ENCODE data around the gene MYL12A. TPM values are rescaled to one million over a fixed set of nuclear protein-coding genes. Genes with fewer than 3 reads are reported as not detected.

Gene MYL12A
- polyA plus RNA-seq, 1 donor: 280 TPM

GRCh38 chr18:3252843-3253242 lies 5.2 kb downstream of the MYL12A start:
- H3K9me3 ChIP-seq (ENCODE audit: control insufficient read depth, low read depth, low read length): no peaks in the 10 kb centered on the region
- no peaks in the 10 kb centered on the region for H3K27me3 ChIP-seq (ENCODE audit: control insufficient read depth, insufficient read depth, low read length)
- no CpG with 5 or more reads among the region's 1 CpG for WGBS (ENCODE audit: insufficient coverage, low lambda C conversion rate)
- H3K36me3 ChIP-seq (ENCODE audit: control insufficient read depth, insufficient read depth, low read length): peaks cover 47% of the 10 kb centered on the region
- peaks cover 5% of the 10 kb centered on the region for H3K4me1 ChIP-seq (ENCODE audit: control insufficient read depth, insufficient read depth, low read length)
- no peak overlapping the region for H3K27ac ChIP-seq (ENCODE audit: low read length)
- H3K4me3 ChIP-seq (ENCODE audit: low read length): no peak overlapping the region
- DNase-seq: no peak

GRCh38 chr18:3254725-3255124 lies 7.1 kb downstream of the MYL12A start:
- H3K4me1 ChIP-seq (ENCODE audit: control insufficient read depth, insufficient read depth, low read length): no peaks in the 10 kb centered on the region

GRCh38 chr18:3255611-3256165 lies 8.1 kb downstream of the MYL12A start:
- Histone ChIP-seq H3K9me3 (ENCODE audit: control insufficient read depth, low read depth, low read length) (no peaks in the 10 kb centered on the region), H3K4me3 (ENCODE audit: low read length) (no peak overlapping the region), H3K36me3 (ENCODE audit: control insufficient read depth, insufficient read depth, low read length) (peaks cover 57% of the 10 kb centered on the region), H3K4me1 (ENCODE audit: control insufficient read depth, insufficient read depth, low read length) (peaks cover under 1% of the 10 kb centered on the region), H3K27ac (ENCODE audit: low read length) (no peak overlapping the region), H3K27me3 (ENCODE audit: control insufficient read depth, insufficient read depth, low read length) (no peaks in the 10 kb centered on the region)
- no peak for DNase-seq
- WGBS (ENCODE audit: insufficient coverage, low lambda C conversion rate): 83% methylated on average over 2 of the region's 5 CpGs

More at GRCh38 chr18:3254725-3255124, 7.1 kb downstream of the MYL12A start:
- Histone ChIP-seq H3K4me3 (ENCODE audit: low read length) (no peak overlapping the region), H3K27me3 (ENCODE audit: control insufficient read depth, insufficient read depth, low read length) (no peaks in the 10 kb centered on the region), H3K9me3 (ENCODE audit: control insufficient read depth, low read depth, low read length) (no peaks in the 10 kb centered on the region), H3K27ac (ENCODE audit: low read length) (no peak overlapping the region), H3K36me3 (ENCODE audit: control insufficient read depth, insufficient read depth, low read length) (peaks cover 57% of the 10 kb centered on the region)
- no CpG with 5 or more reads among the region's 4 CpGs for WGBS (ENCODE audit: insufficient coverage, low lambda C conversion rate)
- no peak for DNase-seq

GRCh38 chr18:3256693-3257626 lies 9.4 kb downstream of the MYL12A start:
- H3K27ac ChIP-seq (ENCODE audit: low read length): peak overlapping the region; percentile 38
- 40% methylated on average over 2 of the region's 5 CpGs for WGBS (ENCODE audit: insufficient coverage, low lambda C conversion rate)

GRCh38 chr18:3257627-3258120 lies 10.1 kb downstream of the MYL12A start:
- Histone ChIP-seq H3K4me1 (ENCODE audit: control insufficient read depth, insufficient read depth, low read length) (peaks cover 3% of the 10 kb centered on the region), H3K9me3 (ENCODE audit: control insufficient read depth, low read depth, low read length) (no peaks in the 10 kb centered on the region), H3K4me3 (ENCODE audit: low read length) (no peak overlapping the region), H3K27me3 (ENCODE audit: control insufficient read depth, insufficient read depth, low read length) (no peaks in the 10 kb centered on the region), H3K27ac (ENCODE audit: low read length) (no peak overlapping the region), H3K36me3 (ENCODE audit: control insufficient read depth, insufficient read depth, low read length) (peaks cover 57% of the 10 kb centered on the region)
- DNase-seq: no peak
- no CpG with 5 or more reads among the region's 2 CpGs for WGBS (ENCODE audit: insufficient coverage, low lambda C conversion rate)

More at GRCh38 chr18:3256693-3257626, 9.4 kb downstream of the MYL12A start:
- H3K9me3 ChIP-seq (ENCODE audit: control insufficient read depth, low read depth, low read length): no peaks in the 10 kb centered on the region
- peaks cover 57% of the 10 kb centered on the region for H3K36me3 ChIP-seq (ENCODE audit: control insufficient read depth, insufficient read depth, low read length)
- no peak overlapping the region for H3K4me3 ChIP-seq (ENCODE audit: low read length)
- H3K27me3 ChIP-seq (ENCODE audit: control insufficient read depth, insufficient read depth, low read length): no peaks in the 10 kb centered on the region
- no peak for DNase-seq
- peaks cover 3% of the 10 kb centered on the region for H3K4me1 ChIP-seq (ENCODE audit: control insufficient read depth, insufficient read depth, low read length)

DNA sequence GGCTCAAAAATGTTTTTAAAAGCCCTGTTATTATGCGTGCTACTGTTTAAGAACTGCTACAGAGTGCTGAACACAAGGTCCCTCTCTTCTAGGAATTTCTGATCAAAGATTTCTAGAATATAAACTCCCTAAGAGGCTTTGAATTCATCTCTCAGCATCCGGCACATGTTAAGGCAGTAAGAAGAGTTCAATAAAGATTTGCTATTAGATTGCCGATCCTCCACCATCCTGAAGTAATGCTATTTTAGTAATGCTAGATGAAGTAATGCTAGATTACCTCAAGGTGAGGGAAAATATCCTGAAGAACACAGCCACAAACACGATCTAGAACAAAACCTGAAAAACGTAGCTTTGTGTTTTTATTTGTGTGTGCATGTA lies 13.4 kb downstream of the MYL12A start:
- Histone ChIP-seq H3K27ac (ENCODE audit: low read length) (peak overlapping the region; percentile 96), H3K4me3 (ENCODE audit: low read length) (peak overlapping the region; percentile 72), H3K27me3 (ENCODE audit: control insufficient read depth, insufficient read depth, low read length) (no peaks in the 10 kb centered on the region), H3K9me3 (ENCODE audit: control insufficient read depth, low read depth, low read length) (no peaks in the 10 kb centered on the region), H3K36me3 (ENCODE audit: control insufficient read depth, insufficient read depth, low read length) (peaks cover 27% of the 10 kb centered on the region), H3K4me1 (ENCODE audit: control insufficient read depth, insufficient read depth, low read length) (peaks cover 20% of the 10 kb centered on the region)
- DNase-seq: no peak
- no CpG with 5 or more reads among the region's 5 CpGs for WGBS (ENCODE audit: insufficient coverage, low lambda C conversion rate)

DNA sequence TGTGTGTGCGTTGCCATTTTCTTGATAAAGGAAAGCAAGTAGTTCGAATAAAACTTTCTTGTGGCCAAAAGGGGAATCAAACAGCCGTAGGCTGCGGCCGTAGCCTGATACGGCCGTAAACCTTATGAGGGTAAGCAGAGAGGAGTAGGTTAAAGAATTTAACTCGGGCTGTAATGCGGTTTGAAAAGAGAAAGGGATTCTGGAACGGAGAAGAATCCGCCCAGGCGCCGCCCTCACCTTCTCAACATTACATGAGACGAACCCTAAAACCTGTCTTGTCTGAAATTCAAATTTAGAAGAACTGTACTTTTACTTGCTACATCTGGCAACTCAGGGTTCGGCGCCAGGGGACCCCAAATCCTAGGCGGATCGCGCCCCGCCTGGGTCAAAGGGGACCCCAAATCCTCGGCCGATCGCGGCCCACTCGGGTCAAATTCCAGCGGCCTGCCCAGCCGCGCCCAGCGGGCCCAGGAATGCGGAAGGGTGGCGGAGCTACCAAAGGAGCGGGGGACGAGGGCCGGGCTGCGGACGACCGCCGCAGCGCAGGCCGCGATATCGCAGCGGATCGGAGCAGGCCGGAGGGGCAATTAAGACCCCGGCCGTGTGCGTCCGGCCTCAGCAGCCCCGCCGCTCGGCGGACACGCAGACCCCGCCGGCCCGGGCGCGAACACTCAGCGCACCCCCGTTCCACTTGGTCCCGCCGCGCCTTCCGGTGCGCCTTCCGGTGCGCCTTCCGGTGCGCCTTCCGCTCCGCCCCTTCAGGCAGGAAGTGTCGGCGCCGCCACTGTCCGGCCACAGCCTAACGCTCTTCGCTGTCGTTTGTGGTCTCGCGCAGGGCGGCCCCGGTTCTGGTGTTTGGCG lies 14.0 kb downstream of the MYL12A start, which contains the start of gene MYL12B:
Gene MYL12B, plus strand, starts transcription at position 761 of the 861 bp plus-strand sequence. CDS start 10,766 bp downstream, outside the sequence.
- Histone ChIP-seq H3K27ac (ENCODE audit: low read length) (peak within 1 kb of the TSS; percentile 96), H3K9me3 (ENCODE audit: control insufficient read depth, low read depth, low read length) (no peaks in the 10 kb centered on the region), H3K4me3 (ENCODE audit: low read length) (peak within 1 kb of the TSS; percentile 72), H3K36me3 (ENCODE audit: control insufficient read depth, insufficient read depth, low read length) (peaks cover 23% of the 10 kb centered on the region), H3K4me1 (ENCODE audit: control insufficient read depth, insufficient read depth, low read length) (peaks cover 22% of the 10 kb centered on the region), H3K27me3 (ENCODE audit: control insufficient read depth, insufficient read depth, low read length) (no peaks in the 10 kb centered on the region)
- peak; percentile 79 to 95 for DNase-seq
- 0% methylated on average over 1 of the region's 84 CpGs for WGBS (ENCODE audit: insufficient coverage, low lambda C conversion rate)

- Histone ChIP-seq H3K27ac (ENCODE audit: low read length) (peak overlapping the region; percentile 96), H3K36me3 (ENCODE audit: control insufficient read depth, insufficient read depth, low read length) (peaks cover 14% of the 10 kb centered on the region), H3K9me3 (ENCODE audit: control insufficient read depth, low read depth, low read length) (no peaks in the 10 kb centered on the region), H3K27me3 (ENCODE audit: control insufficient read depth, insufficient read depth, low read length) (no peaks in the 10 kb centered on the region), H3K4me1 (ENCODE audit: control insufficient read depth, insufficient read depth, low read length) (peaks cover 22% of the 10 kb centered on the region), H3K4me3 (ENCODE audit: low read length) (peak overlapping the region; percentile 72)
- WGBS (ENCODE audit: insufficient coverage, low lambda C conversion rate): 12% methylated on average over 4 of the region's 69 CpGs
- DNase-seq: peak in 1 of 2 donors; percentile 76
Measured at GRCh38 chr18:3262234-3263131, 14.9 kb downstream of the MYL12A start.

DNA sequence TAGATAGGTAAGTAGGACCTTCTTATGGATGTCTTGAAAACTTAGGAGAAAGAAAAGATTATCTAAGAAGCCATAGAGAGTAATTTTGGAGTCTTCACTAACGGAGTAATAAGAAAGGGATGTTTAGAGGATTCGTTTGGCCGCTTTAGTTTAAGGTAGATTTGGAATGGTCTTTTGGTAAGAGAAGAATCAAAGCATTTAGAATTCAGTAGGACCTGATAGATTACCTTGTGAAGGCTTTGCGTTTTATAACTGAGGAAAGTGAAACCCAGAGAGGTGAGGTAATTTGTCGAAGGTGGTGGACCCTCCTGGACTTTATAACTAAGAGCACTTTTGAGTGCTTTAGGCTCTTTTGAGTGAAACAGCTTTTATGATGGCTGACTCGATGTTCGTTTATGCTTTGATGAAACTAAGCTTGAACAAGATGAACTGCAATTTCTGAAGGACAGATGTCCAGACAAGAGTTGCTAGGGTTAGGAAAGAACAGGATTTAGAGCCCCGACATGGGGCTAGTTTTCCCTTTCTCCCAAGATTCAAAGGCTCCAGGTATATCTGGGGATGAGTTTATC lies 15.6 kb downstream of the MYL12A start:
- peaks cover 22% of the 10 kb centered on the region for H3K4me1 ChIP-seq (ENCODE audit: control insufficient read depth, insufficient read depth, low read length)
- H3K9me3 ChIP-seq (ENCODE audit: control insufficient read depth, low read depth, low read length): no peaks in the 10 kb centered on the region
- peak overlapping the region; percentile 72 for H3K4me3 ChIP-seq (ENCODE audit: low read length)
- WGBS (ENCODE audit: insufficient coverage, low lambda C conversion rate): 7% methylated on average over 7 of the region's 8 CpGs
- peak in 1 of 2 donors; percentile 64 for DNase-seq
- H3K27me3 ChIP-seq (ENCODE audit: control insufficient read depth, insufficient read depth, low read length): no peaks in the 10 kb centered on the region
- H3K27ac ChIP-seq (ENCODE audit: low read length): peak overlapping the region; percentile 96
- H3K36me3 ChIP-seq (ENCODE audit: control insufficient read depth, insufficient read depth, low read length): peaks cover 9% of the 10 kb centered on the region

Measured in large intestine (tissue), 3 donors.